WI38 (cell line): ENCODE measurements around the gene CD2BP2.

Source experiments
- H3K4me3 ChIP-seq: 2 replicates; pipeline ENCODE4 v1.5.1; 2011; ENCODE audit warnings: low read depth, mild to moderate bottlenecking, control low read depth, low read length
- CTCF ChIP-seq: IDR thresholded peaks from 2 replicates; pipeline ENCODE4 v1.5.1; 2012; ENCODE audit warnings: low read depth, mild to moderate bottlenecking, control low read depth, low read length

CD2BP2 gene

GRCh38 chr16:30370456-30371247 is 15.5 kb upstream of the CD2BP2 start, which contains the start of gene TBC1D10B:
Gene TBC1D10B (minus strand): TSS chr16:30370494. CDS start chr16:30370183, 311 bp downstream.
- no peak for TF ChIP-seq CTCF
- peak within 1 kb of the TSS; percentile 88 for H3K4me3 ChIP-seq

GRCh38 chr16:30369938-30370455 is 14.9 kb upstream of the CD2BP2 start:
- H3K4me3 ChIP-seq, result peak overlapping the region; percentile 88
- no peak for TF ChIP-seq CTCF

GRCh38 chr16:30369091-30369937 is 14.2 kb upstream of the CD2BP2 start:
- no peak for TF ChIP-seq CTCF
- H3K4me3 ChIP-seq, result peak overlapping the region; percentile 88

DNA sequence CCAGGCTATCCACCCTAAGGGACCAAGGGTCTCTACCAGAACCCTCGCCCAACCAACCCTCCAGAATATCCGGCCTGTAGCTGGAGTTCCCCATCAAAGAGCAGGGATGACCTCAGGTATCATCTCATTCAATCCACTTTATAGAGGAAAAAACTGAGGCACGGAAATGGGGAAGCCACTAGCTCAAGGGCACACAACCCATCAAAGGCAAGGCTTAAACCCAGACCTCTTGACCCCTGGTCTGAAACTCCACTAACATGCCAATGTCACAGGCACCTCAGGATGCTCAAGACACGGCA is 13.6 kb upstream of the CD2BP2 start:
- no peak for TF ChIP-seq CTCF
- H3K4me3 ChIP-seq, result peak overlapping the region; percentile 88

- TF ChIP-seq CTCF, result no peak
- peak overlapping the region; percentile 88 for H3K4me3 ChIP-seq
Measured at GRCh38 chr16:30368122-30368791, 13.1 kb upstream of the CD2BP2 start.

DNA sequence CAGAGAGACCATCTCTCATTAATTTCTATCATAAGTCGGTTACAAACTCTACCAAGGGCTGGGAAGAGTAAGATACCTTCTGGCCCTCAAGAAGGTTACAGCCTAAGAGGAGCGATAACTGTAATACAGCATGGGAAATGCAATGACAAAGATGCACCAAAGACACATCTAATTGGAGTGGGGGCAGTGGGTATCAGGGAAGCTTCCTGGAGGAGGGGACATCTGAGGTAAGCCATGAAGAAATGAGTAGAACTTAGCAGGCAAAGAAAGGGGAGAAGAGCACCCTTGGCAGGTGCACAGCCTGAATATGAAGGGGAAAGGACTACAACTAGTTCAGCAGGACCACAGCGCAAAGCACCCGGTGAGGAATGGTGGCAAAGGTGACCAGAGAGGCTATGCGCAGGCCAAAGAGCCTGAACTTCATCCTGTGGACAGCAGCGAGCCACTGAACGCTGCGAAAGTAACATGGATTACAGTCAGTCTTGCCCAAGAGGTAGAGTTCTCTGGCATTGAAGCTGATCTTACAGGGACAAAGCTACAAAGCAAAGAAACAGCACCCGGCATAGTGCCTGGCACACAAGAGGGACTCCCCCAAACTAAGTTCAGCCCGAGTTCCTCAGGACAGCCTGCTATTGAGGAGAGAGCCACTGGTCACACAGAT is 12.4 kb upstream of the CD2BP2 start:
- peak overlapping the region; percentile 88 for H3K4me3 ChIP-seq
- no peak for TF ChIP-seq CTCF
